Loucy (cell line): ENCODE results near the gene RORB.

ENCODE experiments used
- CTCF ChIP-seq: fragments of 200-600 bp; sonication (generic); conservative IDR thresholded peaks from 2 replicates; pipeline ENCODE4 v1.5.1; 2014; ENCODE audit warnings: mild to moderate bottlenecking, antibody characterized with exemption, low read length
- EZH2phosphoT487 ChIP-seq: fragments of 200-600 bp; IDR thresholded peaks from 2 replicates; pipeline ENCODE4 v1.6.1; 2018; ENCODE audit warnings: antibody characterized with exemption, mild to moderate bottlenecking, moderate library complexity, borderline replicate concordance

DNA sequence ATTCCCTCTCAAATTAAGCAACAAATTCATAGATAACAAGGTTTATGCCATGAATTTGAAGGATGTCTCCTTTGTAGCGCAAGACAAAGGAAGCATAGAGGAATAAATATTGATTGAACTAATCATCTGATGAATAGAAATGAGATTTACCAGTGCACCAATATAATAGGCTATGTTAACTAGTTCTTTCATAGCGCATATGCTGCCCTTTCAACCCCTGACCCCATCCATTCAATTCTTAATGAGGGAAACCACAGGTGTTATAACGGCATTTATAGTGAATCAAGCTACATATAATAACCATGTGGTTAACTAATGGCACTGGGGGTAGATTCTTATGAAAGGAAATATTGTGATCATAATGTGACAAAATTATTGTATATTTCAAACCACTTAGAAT, 6.5 kb downstream of the RORB start:
- TF ChIP-seq CTCF, result no peak
- TF ChIP-seq EZH2phosphoT487, result no peak
